Measurements from ENCODE around the gene TMEM163.

TMEM163 gene

GRCh38 chr2:134700730-134701129, 18.1 kb downstream of the TMEM163 start:
- H3K4me3 ChIP-seq (ENCODE audit: low read depth, low read length), result no peak overlapping the region
- TF ChIP-seq CTCF (IDR thresholded peaks at IDR 0.05; ENCODE audit: insufficient read depth, low read depth, low read length, missing control alignments), result no peak
- no peak for DNase-seq (ENCODE audit: low read depth)

GRCh38 chr2:134694411-134694810, 24.4 kb downstream of the TMEM163 start:
- DNase-seq (ENCODE audit: low read depth), result no peak
- no peak for TF ChIP-seq CTCF (IDR thresholded peaks at IDR 0.05; ENCODE audit: insufficient read depth, low read depth, low read length, missing control alignments)
- H3K4me3 ChIP-seq (ENCODE audit: low read depth, low read length), result no peak overlapping the region

- no peak for DNase-seq (ENCODE audit: low read depth)
- TF ChIP-seq CTCF (IDR thresholded peaks at IDR 0.05; ENCODE audit: insufficient read depth, low read depth, low read length, missing control alignments), result no peak
- no peak overlapping the region for H3K4me3 ChIP-seq (ENCODE audit: low read depth, low read length)
Measured at GRCh38 chr2:134693359-134694330, 25.2 kb downstream of the TMEM163 start.

GRCh38 chr2:134692499-134692898, 26.3 kb downstream of the TMEM163 start:
- no peak overlapping the region for H3K4me3 ChIP-seq (ENCODE audit: low read depth, low read length)
- peak; percentile 21 for TF ChIP-seq CTCF (IDR thresholded peaks at IDR 0.05; ENCODE audit: insufficient read depth, low read depth, low read length, missing control alignments)
- peak; percentile 18 for DNase-seq (ENCODE audit: low read depth)

GRCh38 chr2:134690629-134691215, 28.1 kb downstream of the TMEM163 start:
- H3K4me3 ChIP-seq (ENCODE audit: low read depth, low read length), result no peak overlapping the region
- no peak for DNase-seq (ENCODE audit: low read depth)
- no peak for TF ChIP-seq CTCF (IDR thresholded peaks at IDR 0.05; ENCODE audit: insufficient read depth, low read depth, low read length, missing control alignments)

- no peak for TF ChIP-seq CTCF (IDR thresholded peaks at IDR 0.05; ENCODE audit: insufficient read depth, low read depth, low read length, missing control alignments)
- H3K4me3 ChIP-seq (ENCODE audit: low read depth, low read length), result no peak overlapping the region
Measured at GRCh38 chr2:134689315-134689714, 29.5 kb downstream of the TMEM163 start.

More at GRCh38 chr2:134689315-134689714, 29.5 kb downstream of the TMEM163 start:
- no peak for DNase-seq (ENCODE audit: low read depth)
